ENCODE data around the gene GTPBP8.

DNA sequence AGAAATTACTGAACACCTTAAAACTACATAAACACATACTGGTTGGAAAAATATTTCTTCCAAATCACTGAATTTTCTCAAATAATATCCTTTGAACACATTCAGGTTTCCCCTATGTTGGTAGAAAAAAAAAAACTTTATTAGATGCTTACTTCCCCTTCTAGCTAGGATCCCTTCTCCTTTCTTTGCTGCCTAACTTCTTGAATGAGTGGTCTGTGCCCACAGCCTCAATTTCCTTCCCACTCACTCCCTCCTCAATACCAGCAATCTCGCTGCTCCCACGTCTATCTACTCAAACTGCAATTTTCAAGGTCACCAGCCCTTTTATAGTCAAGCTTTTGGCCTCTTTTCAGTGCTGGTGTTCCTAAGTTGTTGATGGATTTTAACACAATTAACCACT lies 24.2 kb upstream of the GTPBP8 start:
- TF ChIP-seq, protein P1, sequence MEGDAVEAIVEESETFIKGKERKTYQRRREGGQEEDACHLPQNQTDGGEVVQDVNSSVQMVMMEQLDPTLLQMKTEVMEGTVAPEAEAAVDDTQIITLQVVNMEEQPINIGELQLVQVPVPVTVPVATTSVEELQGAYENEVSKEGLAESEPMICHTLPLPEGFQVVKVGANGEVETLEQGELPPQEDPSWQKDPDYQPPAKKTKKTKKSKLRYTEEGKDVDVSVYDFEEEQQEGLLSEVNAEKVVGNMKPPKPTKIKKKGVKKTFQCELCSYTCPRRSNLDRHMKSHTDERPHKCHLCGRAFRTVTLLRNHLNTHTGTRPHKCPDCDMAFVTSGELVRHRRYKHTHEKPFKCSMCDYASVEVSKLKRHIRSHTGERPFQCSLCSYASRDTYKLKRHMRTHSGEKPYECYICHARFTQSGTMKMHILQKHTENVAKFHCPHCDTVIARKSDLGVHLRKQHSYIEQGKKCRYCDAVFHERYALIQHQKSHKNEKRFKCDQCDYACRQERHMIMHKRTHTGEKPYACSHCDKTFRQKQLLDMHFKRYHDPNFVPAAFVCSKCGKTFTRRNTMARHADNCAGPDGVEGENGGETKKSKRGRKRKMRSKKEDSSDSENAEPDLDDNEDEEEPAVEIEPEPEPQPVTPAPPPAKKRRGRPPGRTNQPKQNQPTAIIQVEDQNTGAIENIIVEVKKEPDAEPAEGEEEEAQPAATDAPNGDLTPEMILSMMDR (IDR thresholded peaks at IDR 0.05; ENCODE audit: borderline replicate concordance, extremely low read depth, low read length, poor library complexity, severe bottlenecking), result no peak
- TF ChIP-seq EZH2 (IDR thresholded peaks at IDR 0.05; ENCODE audit: borderline replicate concordance, low read depth, low read length, severe bottlenecking), result no peak

Data from DND-41 (cell line).